Fibroblast of skin of scalp (primary cell): ENCODE data around the gene ARHGAP23. TPM values are rescaled to one million over a fixed set of nuclear protein-coding genes. Genes with fewer than 3 reads are reported as not detected.

Experiments used
- DNase-seq: peaks from one replicate; pipeline ENCODE4 v3.0.0-alpha.2; 2013
- polyA plus RNA-seq, 2 experiments: library from polyadenylated mRNA; unstranded; fragments of 120-200 nt; gene quantifications; one replicate each; pipeline ENCODE4 v1.2.1, GENCODE V29; 2013; ENCODE audit not compliant: insufficient read length in 2 of 2

Gene ARHGAP23, protein sequence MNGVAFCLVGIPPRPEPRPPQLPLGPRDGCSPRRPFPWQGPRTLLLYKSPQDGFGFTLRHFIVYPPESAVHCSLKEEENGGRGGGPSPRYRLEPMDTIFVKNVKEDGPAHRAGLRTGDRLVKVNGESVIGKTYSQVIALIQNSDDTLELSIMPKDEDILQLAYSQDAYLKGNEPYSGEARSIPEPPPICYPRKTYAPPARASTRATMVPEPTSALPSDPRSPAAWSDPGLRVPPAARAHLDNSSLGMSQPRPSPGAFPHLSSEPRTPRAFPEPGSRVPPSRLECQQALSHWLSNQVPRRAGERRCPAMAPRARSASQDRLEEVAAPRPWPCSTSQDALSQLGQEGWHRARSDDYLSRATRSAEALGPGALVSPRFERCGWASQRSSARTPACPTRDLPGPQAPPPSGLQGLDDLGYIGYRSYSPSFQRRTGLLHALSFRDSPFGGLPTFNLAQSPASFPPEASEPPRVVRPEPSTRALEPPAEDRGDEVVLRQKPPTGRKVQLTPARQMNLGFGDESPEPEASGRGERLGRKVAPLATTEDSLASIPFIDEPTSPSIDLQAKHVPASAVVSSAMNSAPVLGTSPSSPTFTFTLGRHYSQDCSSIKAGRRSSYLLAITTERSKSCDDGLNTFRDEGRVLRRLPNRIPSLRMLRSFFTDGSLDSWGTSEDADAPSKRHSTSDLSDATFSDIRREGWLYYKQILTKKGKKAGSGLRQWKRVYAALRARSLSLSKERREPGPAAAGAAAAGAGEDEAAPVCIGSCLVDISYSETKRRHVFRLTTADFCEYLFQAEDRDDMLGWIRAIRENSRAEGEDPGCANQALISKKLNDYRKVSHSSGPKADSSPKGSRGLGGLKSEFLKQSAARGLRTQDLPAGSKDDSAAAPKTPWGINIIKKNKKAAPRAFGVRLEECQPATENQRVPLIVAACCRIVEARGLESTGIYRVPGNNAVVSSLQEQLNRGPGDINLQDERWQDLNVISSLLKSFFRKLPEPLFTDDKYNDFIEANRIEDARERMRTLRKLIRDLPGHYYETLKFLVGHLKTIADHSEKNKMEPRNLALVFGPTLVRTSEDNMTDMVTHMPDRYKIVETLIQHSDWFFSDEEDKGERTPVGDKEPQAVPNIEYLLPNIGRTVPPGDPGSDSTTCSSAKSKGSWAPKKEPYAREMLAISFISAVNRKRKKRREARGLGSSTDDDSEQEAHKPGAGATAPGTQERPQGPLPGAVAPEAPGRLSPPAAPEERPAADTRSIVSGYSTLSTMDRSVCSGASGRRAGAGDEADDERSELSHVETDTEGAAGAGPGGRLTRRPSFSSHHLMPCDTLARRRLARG (N-terminal part only)
- 91.3 TPM for polyA plus RNA-seq (2013, experiment 1 of 2; ENCODE audit: insufficient read length)
- polyA plus RNA-seq (2013, experiment 2 of 2; ENCODE audit: insufficient read length), result 81.8 TPM

DNA sequence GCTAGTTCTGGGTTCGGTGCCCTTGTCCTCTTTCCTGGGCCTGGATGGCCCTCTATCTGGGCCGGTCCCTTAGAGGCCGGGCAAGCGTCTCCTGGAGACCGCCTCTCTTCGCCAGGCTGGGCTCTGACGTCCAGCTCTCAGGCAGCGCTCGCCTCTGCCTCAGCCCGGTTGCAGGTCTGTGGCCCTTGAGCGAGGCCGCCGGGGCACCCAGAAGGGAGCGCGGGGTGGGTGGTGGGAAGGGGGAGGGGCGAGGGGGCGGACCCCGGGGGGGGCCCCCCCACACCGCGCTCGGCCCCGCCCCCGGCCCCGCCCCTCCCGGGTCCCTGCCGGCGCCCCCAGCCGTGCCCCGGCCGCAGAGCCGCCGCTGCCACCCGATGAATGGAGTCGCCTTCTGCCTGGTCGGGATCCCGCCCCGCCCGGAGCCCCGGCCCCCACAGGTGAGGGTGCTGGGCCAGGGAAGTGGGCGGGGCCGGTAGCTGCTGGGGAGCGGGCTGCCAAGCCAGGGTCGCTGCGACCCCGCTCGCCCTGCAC, at the start of gene ARHGAP23:
Gene ARHGAP23 (plus strand): TSS at position 353 of the 531 bp plus-strand sequence. CDS start 22 bp downstream, at position 375.
- DNase-seq, result peak; percentile 67

DNA sequence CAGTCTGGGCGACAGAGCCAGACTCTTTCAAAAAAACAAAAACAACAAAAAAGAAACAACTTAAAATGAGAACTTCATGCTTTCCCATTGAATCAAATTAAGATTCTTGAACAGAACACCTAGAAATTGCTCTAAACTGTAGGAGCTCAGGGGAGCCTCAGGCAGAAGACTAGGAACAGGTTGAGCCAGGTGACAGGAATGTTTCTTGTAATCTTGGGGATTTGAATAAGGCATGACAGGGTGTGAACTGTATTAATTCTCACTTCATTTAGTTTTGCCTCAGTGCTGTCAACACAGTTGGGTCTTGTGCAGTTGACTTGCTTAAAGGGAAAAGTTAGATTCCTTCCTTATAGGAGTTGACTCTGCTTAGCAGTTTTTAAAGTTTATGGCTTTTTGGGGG, 48.8 kb upstream of the ARHGAP23 start:
- no peak for DNase-seq

DNA sequence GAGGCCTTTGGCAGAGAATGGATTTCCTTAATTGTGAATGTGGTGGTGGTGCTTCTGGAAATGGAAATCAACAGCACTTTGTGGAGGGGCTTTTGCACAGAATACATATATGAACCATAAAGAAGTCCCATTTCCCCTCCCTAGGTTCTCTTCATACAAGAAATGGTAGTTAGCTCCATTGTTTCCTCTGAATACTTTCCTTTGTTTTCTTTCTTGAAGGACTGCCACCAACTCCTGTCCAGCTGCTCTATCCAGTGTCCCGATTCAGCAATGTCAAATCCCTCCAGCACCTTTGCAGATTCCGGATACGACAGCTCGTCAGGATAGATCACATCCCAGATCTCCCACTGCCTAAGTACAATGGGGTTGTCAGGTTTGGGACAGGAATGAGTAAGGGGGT, 33.2 kb upstream of the ARHGAP23 start:
- DNase-seq, result no peak

- DNase-seq, result no peak
Observed at GRCh38 chr17:38397227-38397626, 31.0 kb upstream of the ARHGAP23 start.

- DNase-seq, result no peak
Observed at GRCh38 chr17:38400286-38400685, 28.0 kb upstream of the ARHGAP23 start.

GRCh38 chr17:38401459-38401858, 26.8 kb upstream of the ARHGAP23 start:
- no peak for DNase-seq

GRCh38 chr17:38402897-38403296, 25.4 kb upstream of the ARHGAP23 start:
- no peak for DNase-seq

GRCh38 chr17:38403491-38403890, 24.8 kb upstream of the ARHGAP23 start:
- DNase-seq, result peak; percentile 64

- no peak for DNase-seq
Observed at GRCh38 chr17:38404174-38404943, 23.9 kb upstream of the ARHGAP23 start.

GRCh38 chr17:38405654-38406053, 22.6 kb upstream of the ARHGAP23 start:
- DNase-seq, result no peak

DNA sequence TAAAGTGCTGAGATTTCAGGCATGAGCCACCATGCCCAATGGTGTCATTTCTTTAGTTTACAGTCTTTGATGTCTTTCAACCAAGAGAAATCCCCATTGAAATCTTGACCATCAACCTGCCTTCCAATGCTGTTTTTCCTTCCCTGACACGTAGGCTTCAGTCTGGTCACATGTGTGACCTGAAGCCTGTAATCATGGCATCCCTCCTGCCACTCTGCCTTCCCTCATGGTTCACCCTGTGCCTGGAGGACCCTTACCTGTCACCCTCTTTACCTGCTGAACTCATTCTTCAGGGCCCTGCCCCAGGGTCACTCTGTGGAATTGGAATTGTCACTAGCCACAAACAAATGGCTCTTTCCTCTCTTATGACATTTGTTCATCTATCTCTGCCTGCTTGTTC, 18.1 kb upstream of the ARHGAP23 start:
- DNase-seq, result no peak

GRCh38 chr17:38415250-38416194, 12.7 kb upstream of the ARHGAP23 start:
- DNase-seq, result peak; percentile 87

- no peak for DNase-seq
Observed at GRCh38 chr17:38416840-38417209, 11.4 kb upstream of the ARHGAP23 start.

DNA sequence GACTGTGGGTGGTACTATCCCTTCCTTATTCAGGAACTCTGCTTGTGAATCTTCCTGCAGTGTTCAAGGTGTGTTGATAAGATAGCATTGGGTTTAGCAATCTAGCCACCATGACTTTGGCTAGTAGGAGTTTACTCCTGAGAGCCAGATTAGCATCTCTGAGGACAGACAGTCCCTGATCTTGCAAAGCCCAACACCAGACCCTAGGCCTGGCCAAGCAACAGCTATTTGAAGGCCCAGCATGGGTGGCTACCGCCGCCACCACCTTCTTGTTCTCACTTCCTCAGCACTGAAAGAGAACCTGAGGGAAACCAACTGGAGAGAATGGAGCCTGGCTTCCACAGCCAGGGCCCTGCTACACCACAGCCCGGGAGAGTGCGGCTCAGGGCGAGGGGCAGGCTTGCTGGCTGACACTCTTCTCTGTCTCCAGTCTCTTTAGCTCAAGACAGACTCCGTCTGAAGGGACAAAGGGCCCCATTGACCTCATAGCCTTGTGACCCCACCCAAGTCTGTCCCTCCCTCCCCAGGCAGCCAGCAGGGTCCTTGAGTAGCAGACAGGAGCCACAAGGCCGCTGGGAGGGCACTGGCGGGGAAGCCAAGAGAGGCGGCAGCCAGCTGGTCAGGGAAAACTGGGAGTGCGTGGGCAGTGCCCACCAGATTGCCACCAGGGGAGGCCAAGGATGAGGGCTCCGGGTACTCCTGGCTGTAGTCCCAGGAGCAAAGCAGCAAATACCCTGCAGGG, 10.9 kb upstream of the ARHGAP23 start:
- DNase-seq, result no peak

DNA sequence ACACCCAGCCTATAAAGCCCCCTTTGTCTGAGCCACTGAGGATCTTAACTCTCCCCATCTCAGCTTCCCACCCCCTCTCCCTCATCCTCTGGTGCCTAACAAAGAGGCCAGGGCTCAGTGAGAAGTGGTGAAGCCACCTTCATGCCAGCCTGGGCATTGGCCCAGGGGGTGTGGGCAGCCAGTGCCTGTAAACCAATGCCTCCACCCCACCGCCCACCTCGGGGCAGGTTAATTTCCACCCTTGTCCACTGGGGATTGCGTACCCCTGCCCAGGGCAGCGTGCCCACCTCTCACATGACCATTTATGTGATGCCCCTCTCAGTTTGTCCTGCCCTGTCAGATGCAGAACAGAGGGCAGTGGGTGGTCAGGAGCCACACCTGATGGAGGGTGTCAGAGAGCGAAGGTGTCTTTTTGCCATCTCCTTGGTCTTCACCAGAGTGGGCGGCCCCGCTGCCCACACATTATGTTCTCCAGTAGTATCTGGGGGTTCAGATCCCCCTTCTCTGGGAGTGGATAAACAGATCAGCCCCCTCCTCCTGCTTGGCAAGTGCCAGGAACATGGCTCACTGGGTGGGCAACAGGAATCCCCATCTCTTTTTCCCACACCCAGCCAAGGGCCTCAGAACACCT, 10.1 kb upstream of the ARHGAP23 start:
- DNase-seq, result no peak

- no peak for DNase-seq
Observed at GRCh38 chr17:38418693-38419507, 9.4 kb upstream of the ARHGAP23 start.

DNA sequence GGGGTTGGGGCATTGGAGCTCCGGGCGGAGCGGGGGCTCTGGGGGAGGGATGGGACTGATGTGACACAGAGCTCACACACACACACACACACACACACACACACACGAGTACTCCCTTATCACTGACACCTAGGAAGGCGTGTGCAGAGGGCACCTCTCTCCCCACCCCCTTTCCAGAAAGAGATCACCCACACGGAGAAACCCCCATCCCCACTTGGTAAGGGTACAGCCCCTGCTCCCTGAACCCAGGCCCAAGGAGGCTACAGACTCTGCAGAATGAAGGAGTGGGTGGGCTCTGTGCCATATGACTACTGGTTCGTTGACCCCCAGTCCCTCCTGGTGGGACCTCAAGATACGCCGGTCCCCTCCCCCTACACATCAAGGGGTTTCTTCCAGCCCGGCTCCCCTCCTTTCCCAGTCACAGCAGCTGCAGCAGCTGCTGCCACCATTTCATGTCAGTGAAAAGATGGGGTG, 8.7 kb upstream of the ARHGAP23 start:
- DNase-seq, result no peak

GRCh38 chr17:38420518-38420917, 7.7 kb upstream of the ARHGAP23 start:
- DNase-seq, result no peak
